HUES6 (cell line): ENCODE results near the gene MED20.

ENCODE experiments used
- H3K27ac ChIP-seq: 2 replicates; pipeline ENCODE4 v1.7.0; 2013; ENCODE audit warnings: low read depth, mild to moderate bottlenecking, low read length, inconsistent platforms
- H3K27me3 ChIP-seq: 2 replicates; pipeline ENCODE4 v1.6.1; 2013; ENCODE audit warnings: low read length; ENCODE audit not compliant: control insufficient read depth, insufficient read depth
- H3K36me3 ChIP-seq: 2 replicates; pipeline ENCODE4 v1.6.1; 2013; ENCODE audit warnings: low read length; ENCODE audit not compliant: control insufficient read depth, insufficient read depth
- H3K4me1 ChIP-seq: 2 replicates; pipeline ENCODE4 v1.6.1; 2013; ENCODE audit warnings: low read length; ENCODE audit not compliant: control insufficient read depth, insufficient read depth
- H3K4me3 ChIP-seq: 2 replicates; pipeline ENCODE4 v1.5.1; 2013; ENCODE audit warnings: low read depth, low read length
- H3K9ac ChIP-seq: one replicate; pipeline ENCODE4 v1.6.1; 2013; ENCODE audit warnings: mild to moderate bottlenecking, low read length
- H3K9me3 ChIP-seq: 2 replicates; pipeline ENCODE4 v1.6.1; 2013; ENCODE audit warnings: low read depth, low read length; ENCODE audit not compliant: control insufficient read depth, insufficient read depth

The MED20 gene

GRCh38 chr6:41900861-41901260 is 20.1 kb downstream of the MED20 start:
- peaks cover 7% of the 10 kb centered on the region for H3K4me1 ChIP-seq
- no peak overlapping the region for H3K4me3 ChIP-seq
- peaks cover 21% of the 10 kb centered on the region for H3K36me3 ChIP-seq
- H3K9me3 ChIP-seq, result no peaks in the 10 kb centered on the region
- no peak overlapping the region for H3K27ac ChIP-seq
- no peak overlapping the region for H3K9ac ChIP-seq
- H3K27me3 ChIP-seq, result no peaks in the 10 kb centered on the region

- H3K9me3 ChIP-seq, result no peaks in the 10 kb centered on the region
- H3K27ac ChIP-seq, result no peak overlapping the region
- H3K9ac ChIP-seq, result peak overlapping the region; percentile 75
- H3K27me3 ChIP-seq, result no peaks in the 10 kb centered on the region
- peaks cover 2% of the 10 kb centered on the region; the same call in 1 of the 2 replicates for H3K36me3 ChIP-seq
- peak overlapping the region; percentile 69 for H3K4me3 ChIP-seq
- peaks cover 17% of the 10 kb centered on the region for H3K4me1 ChIP-seq
Measured at GRCh38 chr6:41896281-41896680, 24.7 kb downstream of the MED20 start.

GRCh38 chr6:41895300-41896233 is 25.4 kb downstream of the MED20 start, which contains the start of gene USP49:
TSS of gene USP49 (minus strand) at chr6:41895375. CDS start at chr6:41806983, 88,392 bp downstream.
- H3K36me3 ChIP-seq, result no peaks in the 10 kb centered on the region
- peak within 1 kb of the TSS; percentile 89 for H3K9ac ChIP-seq
- peak within 1 kb of the TSS; percentile 60; the same call in 1 of the 2 replicates for H3K27ac ChIP-seq
- H3K4me3 ChIP-seq, result peak within 1 kb of the TSS; percentile 69
- no peaks in the 10 kb centered on the region for H3K9me3 ChIP-seq
- H3K4me1 ChIP-seq, result peaks cover 17% of the 10 kb centered on the region
- no peaks in the 10 kb centered on the region for H3K27me3 ChIP-seq

- H3K36me3 ChIP-seq, result no peaks in the 10 kb centered on the region
- peak overlapping the region; percentile 89 for H3K9ac ChIP-seq
- peak overlapping the region; percentile 69 for H3K4me3 ChIP-seq
- H3K27ac ChIP-seq, result no peak overlapping the region
- H3K9me3 ChIP-seq, result no peaks in the 10 kb centered on the region
- H3K27me3 ChIP-seq, result no peaks in the 10 kb centered on the region
- H3K4me1 ChIP-seq, result peaks cover 17% of the 10 kb centered on the region
Measured at GRCh38 chr6:41894366-41895299, 26.3 kb downstream of the MED20 start.

- Histone ChIP-seq H3K27me3 (no peaks in the 10 kb centered on the region), H3K9ac (no peak overlapping the region), H3K36me3 (no peaks in the 10 kb centered on the region), H3K4me3 (peak overlapping the region; percentile 69), H3K27ac (no peak overlapping the region), H3K9me3 (no peaks in the 10 kb centered on the region), H3K4me1 (peaks cover 17% of the 10 kb centered on the region)
Measured at GRCh38 chr6:41892921-41893564, 27.9 kb downstream of the MED20 start.

GRCh38 chr6:41887331-41887751 is 33.6 kb downstream of the MED20 start:
- Histone ChIP-seq H3K27ac (no peak overlapping the region), H3K9ac (no peak overlapping the region), H3K4me3 (no peak overlapping the region), H3K36me3 (no peaks in the 10 kb centered on the region), H3K9me3 (no peaks in the 10 kb centered on the region), H3K27me3 (no peaks in the 10 kb centered on the region), H3K4me1 (peaks cover 10% of the 10 kb centered on the region)

- no peaks in the 10 kb centered on the region for H3K9me3 ChIP-seq
- H3K9ac ChIP-seq, result no peak overlapping the region
- peaks cover 10% of the 10 kb centered on the region for H3K4me1 ChIP-seq
- no peaks in the 10 kb centered on the region for H3K36me3 ChIP-seq
- no peak overlapping the region for H3K27ac ChIP-seq
- no peak overlapping the region for H3K4me3 ChIP-seq
- no peaks in the 10 kb centered on the region for H3K27me3 ChIP-seq
Measured at GRCh38 chr6:41885930-41886329, 35.0 kb downstream of the MED20 start.

- Histone ChIP-seq H3K4me1 (peaks cover 10% of the 10 kb centered on the region), H3K4me3 (no peak overlapping the region), H3K36me3 (no peaks in the 10 kb centered on the region), H3K27ac (no peak overlapping the region), H3K27me3 (no peaks in the 10 kb centered on the region), H3K9ac (no peak overlapping the region), H3K9me3 (no peaks in the 10 kb centered on the region)
Measured at GRCh38 chr6:41884957-41885356, 36.0 kb downstream of the MED20 start.

GRCh38 chr6:41881506-41881905 is 39.4 kb downstream of the MED20 start:
- Histone ChIP-seq H3K27me3 (no peaks in the 10 kb centered on the region), H3K36me3 (no peaks in the 10 kb centered on the region), H3K9ac (no peak overlapping the region), H3K9me3 (no peaks in the 10 kb centered on the region), H3K4me1 (peaks cover 6% of the 10 kb centered on the region), H3K4me3 (no peak overlapping the region), H3K27ac (no peak overlapping the region)

GRCh38 chr6:41878961-41879405 is 42.0 kb downstream of the MED20 start:
- no peak overlapping the region for H3K4me3 ChIP-seq
- no peaks in the 10 kb centered on the region for H3K27me3 ChIP-seq
- no peak overlapping the region for H3K27ac ChIP-seq
- peaks cover 6% of the 10 kb centered on the region for H3K4me1 ChIP-seq
- no peaks in the 10 kb centered on the region for H3K9me3 ChIP-seq
- H3K36me3 ChIP-seq, result no peaks in the 10 kb centered on the region
- H3K9ac ChIP-seq, result no peak overlapping the region
